Suprapubic skin (tissue), 4 donors: ENCODE data around the gene SLC7A6. TPM values are rescaled to one million over a fixed set of nuclear protein-coding genes. Genes with fewer than 3 reads are reported as not detected.

Experiments used
- DNase-seq, 2 donors: peaks; one replicate each; pipeline ENCODE4 v3.0.0-alpha.2; 2019; ENCODE audit warnings: low spot score in 2 of 2
- H3K27ac ChIP-seq: fragments of 200-600 bp; sonication (generic); one replicate; pipeline ENCODE4 v1.5.1; 2019
- H3K27me3 ChIP-seq: fragments of 200-600 bp; sonication (generic); one replicate; pipeline ENCODE4 v1.5.1; 2019
- H3K36me3 ChIP-seq: fragments of 200-600 bp; sonication (generic); one replicate; pipeline ENCODE4 v1.5.1; 2019
- H3K4me1 ChIP-seq: fragments of 200-600 bp; sonication (generic); one replicate; pipeline ENCODE4 v1.5.1; 2019
- H3K4me3 ChIP-seq: fragments of 200-600 bp; sonication (generic); one replicate; pipeline ENCODE4 v1.5.1; 2019; ENCODE audit warnings: mild to moderate bottlenecking
- H3K9me3 ChIP-seq: fragments of 200-600 bp; sonication (generic); one replicate; pipeline ENCODE4 v1.5.1; 2019
- CTCF ChIP-seq, 2 donors: fragments of 200-600 bp in 1 of 2; fragments of 450-650 bp in 1 of 2; sonication (generic) in 1 of 2; IDR thresholded peaks; one replicate each; pipeline ENCODE4 v1.5.1; 2016 to 2019; ENCODE audit warnings: antibody characterized with exemption in 2 of 2, mild to moderate bottlenecking in 1 of 2, moderate library complexity in 1 of 2
- EP300 ChIP-seq: sonication (generic); formaldehyde crosslinking; IDR thresholded peaks from one replicate; pipeline ENCODE4 v1.6.1; 2017; ENCODE audit warnings: antibody characterized with exemption
- POLR2A ChIP-seq, 2 donors: fragments of 450-650 bp; IDR thresholded peaks; one replicate each; pipeline ENCODE4 v1.6.1; 2017; ENCODE audit warnings: antibody characterized with exemption in 2 of 2, mild to moderate bottlenecking in 2 of 2, moderate library complexity in 2 of 2
- POLR2AphosphoS5 ChIP-seq, 3 donors: sonication (generic); formaldehyde crosslinking; IDR thresholded peaks; one replicate each; pipeline ENCODE4 v1.6.1; 2017; ENCODE audit warnings: antibody characterized with exemption in 3 of 3
- WGBS: methylation state at CpG from one replicate; pipeline ENCODE4 v1.1.5; 2018; 5-methylcytosine and 5-hydroxymethylcytosine counted together
- total RNA-seq, 4 donors: library from RNA; depleted of rRNA; stranded (reverse); fragments of >200 nt; gene quantifications; one replicate each; pipeline ENCODE4 v1.1.0, GENCODE V29; 2016

The SLC7A6 gene
- total RNA-seq, 4 donors from 2014 or later: 31.5 to 167 (median 49.0) TPM

GRCh38 chr16:68252383-68252782 is 11.9 kb upstream of the SLC7A6 start:
- no peak overlapping the region for H3K27ac ChIP-seq
- no peak for TF ChIP-seq CTCF (IDR thresholded peaks at IDR 0.05)
- no peak for TF ChIP-seq EP300
- TF ChIP-seq POLR2AphosphoS5 (IDR thresholded peaks at IDR 0.05): no peak
- no peak for TF ChIP-seq POLR2A (IDR thresholded peaks at IDR 0.05)

DNA sequence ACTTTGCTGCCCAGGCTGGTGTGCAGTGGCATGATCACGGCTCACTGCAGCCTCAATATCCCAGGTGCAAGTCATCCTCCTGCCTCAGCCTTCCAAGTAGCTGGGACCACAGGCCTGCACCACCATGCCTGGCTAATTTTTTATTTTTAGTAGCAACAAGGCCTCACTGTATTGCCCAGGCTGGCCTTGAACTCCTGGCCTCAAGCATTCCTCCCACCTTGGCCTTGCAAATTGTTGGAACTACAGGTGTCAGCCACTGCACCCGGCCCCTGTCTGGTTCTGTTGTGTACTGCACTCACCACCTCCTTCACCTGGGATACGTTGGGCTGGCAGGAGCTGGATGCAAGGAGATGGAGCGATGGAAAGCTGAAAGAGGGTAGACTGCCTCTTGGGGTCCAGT is 10.6 kb upstream of the SLC7A6 start:
- TF ChIP-seq POLR2AphosphoS5 (IDR thresholded peaks at IDR 0.05) (no peak), EP300 (no peak), CTCF (IDR thresholded peaks at IDR 0.05) (no peak), POLR2A (IDR thresholded peaks at IDR 0.05) (no peak)
- H3K36me3 ChIP-seq: peaks cover 52% of the 10 kb centered on the region

More at GRCh38 chr16:68252383-68252782, 11.9 kb upstream of the SLC7A6 start:
- no peak for DNase-seq
- Histone ChIP-seq H3K27me3 (no peaks in the 10 kb centered on the region), H3K36me3 (peaks cover 54% of the 10 kb centered on the region), H3K9me3 (no peaks in the 10 kb centered on the region), H3K4me1 (peaks cover 27% of the 10 kb centered on the region), H3K4me3 (no peak overlapping the region)
- WGBS: 59% methylated on average over 5 of the region's 5 CpGs

GRCh38 chr16:68255712-68256111 is 8.6 kb upstream of the SLC7A6 start:
- no peaks in the 10 kb centered on the region for H3K9me3 ChIP-seq
- no peak for TF ChIP-seq CTCF (IDR thresholded peaks at IDR 0.05)
- TF ChIP-seq POLR2A (IDR thresholded peaks at IDR 0.05): no peak
- no peak for TF ChIP-seq EP300
- no peak for TF ChIP-seq POLR2AphosphoS5 (IDR thresholded peaks at IDR 0.05)
- WGBS: 86% methylated on average over 8 of the region's 18 CpGs
- no peak for DNase-seq
- H3K36me3 ChIP-seq: peaks cover 58% of the 10 kb centered on the region
- H3K4me3 ChIP-seq: no peak overlapping the region
- H3K27me3 ChIP-seq: no peaks in the 10 kb centered on the region
- H3K4me1 ChIP-seq: peaks cover 23% of the 10 kb centered on the region
- H3K27ac ChIP-seq: no peak overlapping the region

More for the DNA sequence above, 10.6 kb upstream of the SLC7A6 start:
- H3K4me1 ChIP-seq: peaks cover 26% of the 10 kb centered on the region
- H3K27ac ChIP-seq: no peak overlapping the region
- no peak for DNase-seq
- 98% methylated on average over 4 of the region's 4 CpGs for WGBS
- H3K27me3 ChIP-seq: no peaks in the 10 kb centered on the region
- no peak overlapping the region for H3K4me3 ChIP-seq
- no peaks in the 10 kb centered on the region for H3K9me3 ChIP-seq

- Histone ChIP-seq H3K4me1 (peaks cover 20% of the 10 kb centered on the region), H3K27ac (peak overlapping the region; percentile 7), H3K4me3 (no peak overlapping the region), H3K36me3 (peaks cover 53% of the 10 kb centered on the region), H3K27me3 (no peaks in the 10 kb centered on the region), H3K9me3 (no peaks in the 10 kb centered on the region)
- WGBS: 63% methylated on average over 4 of the region's 6 CpGs
- no peak for TF ChIP-seq EP300
- TF ChIP-seq POLR2AphosphoS5 (IDR thresholded peaks at IDR 0.05): no peak
- TF ChIP-seq CTCF (IDR thresholded peaks at IDR 0.05): no peak
- TF ChIP-seq POLR2A (IDR thresholded peaks at IDR 0.05): no peak
- no peak for DNase-seq
Measured at GRCh38 chr16:68257251-68257905, 6.9 kb upstream of the SLC7A6 start.

- no peak for DNase-seq
- peak overlapping the region; percentile 7 for H3K27ac ChIP-seq
Measured at GRCh38 chr16:68257906-68258800, 6.2 kb upstream of the SLC7A6 start.

More at GRCh38 chr16:68257906-68258800, 6.2 kb upstream of the SLC7A6 start:
- H3K4me3 ChIP-seq: no peak overlapping the region
- WGBS: 60% methylated on average over 12 of the region's 13 CpGs
- peaks cover 14% of the 10 kb centered on the region for H3K4me1 ChIP-seq
- H3K27me3 ChIP-seq: no peaks in the 10 kb centered on the region
- H3K9me3 ChIP-seq: no peaks in the 10 kb centered on the region
- TF ChIP-seq CTCF (IDR thresholded peaks at IDR 0.05): no peak
- no peak for TF ChIP-seq POLR2A (IDR thresholded peaks at IDR 0.05)
- TF ChIP-seq POLR2AphosphoS5 (IDR thresholded peaks at IDR 0.05): no peak
- TF ChIP-seq EP300: no peak
- H3K36me3 ChIP-seq: peaks cover 53% of the 10 kb centered on the region
